Left ventricle myocardium superior (tissue), 1 donor: Measurements from ENCODE around the gene TNRC18. TPM values are rescaled to one million over a fixed set of nuclear protein-coding genes. Genes with fewer than 3 reads are reported as not detected.
"Not testable (repeated sequence)": the region's sequence is repeated elsewhere in the genome, so short reads cannot be mapped to it uniquely, and the experiment has no call there.

Source experiments
- ATAC-seq: fragments of 200-7000 bp; cut with Tn5 transposase; one replicate; pipeline ENCODE4 v1.9.1; 2020; ENCODE audit warnings: mild to moderate bottlenecking, moderate library complexity
- DNase-seq: peaks from one replicate; pipeline ENCODE4 v3.0.0-alpha.2; 2020
- intact Hi-C: fragments of 100-400 bp; cut with micrococcal nuclease; formaldehyde crosslinking; loops from one replicate; pipeline ENCODE4 v1.11.0; 2022
- total RNA-seq: library from RNA; stranded (reverse); fragmentation: NEBNext Ultra II Directional; extraction: Animal tissue kit (Norgen Biotek cat#: 25700); gene quantifications from one replicate; pipeline ENCODE4 v1.2.1, GENCODE V29; 2021
- donor health status: DM: no; HTN: yes; CAD: no; lungs with severe emphysema.

TNRC18 gene
- total RNA-seq, 1 donor from 2014 or later: 29.5 TPM

DNA sequence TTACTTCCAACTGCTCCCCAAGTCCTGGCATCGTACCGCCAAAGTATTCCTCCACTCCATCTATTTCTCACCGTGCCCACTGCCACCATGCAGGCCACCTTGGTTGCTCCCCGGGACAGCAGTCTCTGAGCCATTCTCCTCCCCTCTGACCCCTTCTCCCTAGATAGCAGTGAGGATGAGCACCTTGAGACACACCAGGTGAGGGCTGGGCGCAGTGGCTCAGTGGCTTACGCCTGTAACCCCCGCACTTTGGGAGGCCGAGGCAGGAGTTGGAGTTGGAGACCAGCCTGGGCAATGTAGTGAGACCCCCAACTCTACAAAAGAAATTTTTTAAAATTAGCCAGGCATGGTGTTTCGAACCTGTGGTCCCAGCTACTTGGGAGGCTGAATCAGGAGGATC, 136.7 kb downstream of the TNRC18 start:
- no peak for ATAC-seq
- intact Hi-C loops: no loop called here
- no peak for DNase-seq

- DNase-seq (peak; percentile 55), ATAC-seq (peak; percentile 22)
- intact Hi-C loops: no loop called here
These were observed 139.0 kb downstream of the TNRC18 start for GRCh38 chr7:5284304-5285281.

- DNase-seq: no peak
- intact Hi-C loops: no loop called here
- peak; percentile 34 for ATAC-seq
These were observed 140.0 kb downstream of the TNRC18 start for GRCh38 chr7:5283421-5284303.

DNA sequence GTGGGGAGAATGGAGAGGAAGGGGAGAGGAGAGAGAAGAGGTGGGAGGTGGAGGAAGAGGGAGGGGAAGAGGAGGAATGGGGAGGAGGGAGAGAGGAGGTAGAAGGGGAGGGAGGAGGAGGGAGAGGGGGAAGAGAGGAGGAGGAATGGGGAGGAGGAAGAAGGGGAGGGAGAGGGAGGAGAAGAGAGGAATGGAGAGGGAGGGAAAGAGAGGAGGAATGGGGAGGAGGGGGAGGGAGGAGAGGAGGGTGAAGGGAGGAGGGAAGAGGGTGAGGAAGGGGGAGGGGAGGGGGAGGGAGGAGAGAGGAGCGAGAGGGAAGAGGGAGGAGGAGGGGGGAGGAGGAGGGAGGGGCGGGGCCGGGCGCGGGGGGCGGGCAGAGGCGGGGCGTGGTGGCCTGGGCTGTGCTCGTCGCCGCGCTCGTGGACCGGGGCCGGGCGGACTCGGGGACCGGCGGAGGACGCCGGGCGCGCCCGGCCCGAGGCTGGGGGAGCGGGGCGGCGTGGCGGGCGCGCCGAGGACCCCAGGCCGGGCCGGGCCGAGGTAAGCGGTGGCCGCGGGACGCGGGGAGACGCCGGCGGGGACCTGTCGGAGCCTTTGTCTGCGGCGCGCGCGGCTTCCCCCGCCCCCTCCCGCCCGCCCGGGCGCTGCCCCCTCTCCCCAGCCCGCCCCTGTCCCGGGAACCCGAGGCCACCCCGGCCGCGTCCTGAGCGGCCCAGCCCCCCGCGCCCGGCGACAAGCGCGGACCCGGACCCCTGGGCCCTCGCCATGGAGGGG, 140.9 kb downstream of the TNRC18 start, which contains the start of gene SLC29A4:
SLC29A4 (plus strand) TSS at position 401 of the 774 bp plus-strand sequence. CDS start 4,874 bp downstream, outside the sequence.
- peak; percentile 79 for DNase-seq
- peak; percentile 83 for ATAC-seq
- intact Hi-C loops: no loop called here

DNA sequence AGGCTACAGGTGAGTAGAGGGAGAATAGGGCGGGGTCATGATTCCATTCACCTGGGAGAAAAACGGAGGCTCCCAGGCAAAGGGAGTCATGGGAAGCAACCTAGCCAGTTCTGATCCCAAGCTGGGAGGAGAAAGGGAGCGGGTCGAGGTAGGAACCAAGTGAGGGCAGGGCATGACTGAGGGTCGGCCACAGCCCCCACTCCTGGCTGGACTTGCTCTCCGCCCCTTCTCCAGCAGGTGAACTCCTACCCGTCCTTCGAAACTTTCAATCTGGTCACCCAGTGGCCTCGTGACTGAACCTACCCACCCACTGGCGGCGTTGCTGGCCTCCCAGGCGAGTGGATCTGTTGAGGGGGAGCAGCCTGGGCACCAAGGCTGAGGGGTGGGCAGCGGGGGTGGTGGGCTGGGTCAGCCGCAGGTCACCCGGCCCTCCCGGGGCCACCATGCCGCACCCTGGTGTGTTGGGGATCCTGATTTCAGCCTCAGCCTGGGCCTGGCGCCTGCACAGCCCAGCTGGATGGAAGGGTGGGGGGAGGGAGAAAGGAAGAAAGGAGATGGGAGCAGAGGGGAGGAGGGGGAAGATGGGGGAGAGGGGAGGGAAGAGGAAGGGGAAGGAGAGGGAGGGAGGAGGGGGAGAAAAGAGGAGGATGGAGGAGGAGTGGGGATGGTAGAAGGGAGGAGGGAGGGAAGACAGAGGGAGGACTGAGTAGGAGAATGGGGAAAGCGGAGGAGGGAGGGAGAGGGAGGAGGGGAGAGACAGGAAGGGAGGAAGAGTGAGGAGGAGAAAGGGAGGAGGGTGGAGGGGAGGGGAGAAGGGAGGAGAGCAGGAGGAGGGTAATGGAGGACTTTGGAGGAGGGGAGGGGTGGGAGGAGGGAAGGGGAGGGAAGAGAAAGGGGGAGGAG, 141.8 kb downstream of the TNRC18 start:
- intact Hi-C loops, DNase-seq, ATAC-seq: not testable (repeated sequence)

DNA sequence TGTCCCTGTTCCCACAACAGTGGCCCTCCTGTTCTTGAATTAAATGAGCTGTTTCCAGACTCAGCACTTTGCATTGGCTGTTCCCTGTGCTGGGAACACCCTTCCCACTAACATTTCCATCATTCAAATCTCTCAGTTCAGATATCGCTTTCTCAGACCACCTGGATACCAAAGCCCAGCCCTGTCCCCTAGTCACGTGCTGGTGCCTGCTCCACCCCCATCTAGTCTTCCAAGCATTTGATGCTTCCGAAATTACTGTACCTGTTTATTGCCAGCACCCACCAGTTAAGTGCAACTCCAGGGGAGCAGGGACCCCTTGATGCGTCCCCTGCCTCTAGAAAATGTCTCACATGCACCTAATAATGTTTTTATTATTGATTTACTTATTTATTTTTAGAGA, 143.9 kb downstream of the TNRC18 start:
- intact Hi-C loops: no loop called here
- no peak for ATAC-seq
- no peak for DNase-seq

- intact Hi-C loops: no loop called here
- ATAC-seq: no peak
- DNase-seq: no peak
These were observed 144.9 kb downstream of the TNRC18 start for GRCh38 chr7:5278766-5279165.

GRCh38 chr7:5276611-5277010, 147.0 kb downstream of the TNRC18 start:
- DNase-seq: no peak
- no peak for ATAC-seq
- intact Hi-C loops: no loop called here

DNA sequence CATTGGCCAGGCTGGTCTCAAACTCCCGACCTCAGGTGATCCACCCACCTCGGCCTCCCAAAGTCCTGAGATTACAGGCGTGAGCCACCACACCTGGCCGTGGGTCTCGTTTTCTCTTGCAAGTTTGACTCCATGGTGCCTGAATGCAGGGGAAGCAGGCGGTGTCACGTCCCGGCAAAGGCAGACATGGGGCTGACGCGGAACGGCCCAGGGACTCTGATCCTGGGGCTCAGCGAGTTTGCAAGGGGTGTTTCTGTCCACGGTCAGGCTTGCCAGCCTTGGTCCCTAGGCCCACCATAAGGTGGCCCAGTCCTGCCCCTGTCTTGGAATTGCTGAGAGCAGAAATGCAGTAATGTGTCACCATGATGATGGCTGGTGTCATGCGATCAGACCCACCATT, 147.5 kb downstream of the TNRC18 start:
- ATAC-seq, intact Hi-C loops, DNase-seq: not testable (repeated sequence)

DNA sequence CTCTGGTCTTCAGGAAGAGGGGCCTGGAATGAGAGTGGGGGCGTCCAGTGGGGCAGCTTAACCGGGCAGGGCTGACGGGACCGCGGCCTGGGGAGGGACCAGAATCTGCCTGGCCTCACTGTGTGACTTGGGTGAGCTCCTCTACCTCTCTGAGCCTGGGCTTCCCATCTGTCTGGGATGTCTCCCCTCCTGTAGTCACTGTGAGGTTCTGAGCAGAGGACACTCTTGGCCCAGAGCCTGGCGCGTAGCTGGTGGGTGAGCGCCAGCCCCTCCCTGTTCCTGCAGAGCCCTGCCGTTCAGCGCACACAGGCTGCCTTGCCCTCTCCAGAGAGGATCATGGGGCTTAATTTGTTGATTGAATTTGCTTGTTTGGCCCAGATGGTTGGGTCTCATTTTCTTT, 148.1 kb downstream of the TNRC18 start:
- ATAC-seq: peak; percentile 85
- peak; percentile 72 for DNase-seq
- intact Hi-C loops: not testable (repeated sequence)

DNA sequence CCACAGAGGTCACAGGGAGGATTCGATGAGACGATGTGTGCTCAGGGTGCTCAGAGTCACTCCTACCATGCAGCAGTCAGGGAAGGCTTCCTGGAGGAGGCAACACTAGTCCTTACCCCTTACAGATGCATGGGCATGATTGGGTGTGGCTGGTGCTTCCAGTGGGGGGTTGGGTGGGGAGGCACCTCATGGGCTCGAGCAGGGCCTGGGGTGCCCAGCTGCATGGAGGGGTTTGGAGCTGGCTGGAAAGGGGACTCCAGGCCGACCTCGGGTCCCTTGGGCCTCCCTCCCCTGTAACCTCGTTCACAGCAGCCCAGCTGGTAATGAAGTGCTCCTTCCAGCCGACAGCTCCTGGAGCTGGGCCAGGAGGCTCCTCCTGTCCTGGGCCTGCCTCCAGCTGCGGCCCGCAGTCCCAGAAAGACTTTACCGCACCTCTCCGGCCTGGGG, 148.6 kb downstream of the TNRC18 start:
- ATAC-seq (peak; percentile 92), DNase-seq (peak; percentile 69)
- intact Hi-C loops: not testable (repeated sequence)

DNA sequence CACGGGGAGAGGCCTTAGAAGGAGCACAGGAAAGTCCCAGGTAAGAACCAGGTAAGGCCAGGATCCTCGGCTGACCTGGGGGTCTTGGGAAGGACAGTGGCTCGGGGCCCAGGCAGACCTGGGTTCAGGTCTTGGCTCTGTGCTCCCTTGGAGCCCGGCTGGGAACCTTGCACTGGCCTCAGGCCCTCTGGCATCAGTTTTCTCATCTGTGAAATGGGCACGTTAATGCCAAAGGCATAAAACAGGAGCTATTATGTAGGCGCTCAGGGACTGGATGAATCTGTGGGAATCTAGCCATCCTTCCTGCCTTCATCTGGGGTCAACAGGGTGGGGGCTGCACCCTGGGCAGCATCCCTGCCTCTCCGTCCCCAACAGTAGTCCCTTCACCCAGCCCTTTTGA, 149.2 kb downstream of the TNRC18 start:
- no peak for ATAC-seq
- no peak for DNase-seq
- intact Hi-C loops: no loop called here

DNA sequence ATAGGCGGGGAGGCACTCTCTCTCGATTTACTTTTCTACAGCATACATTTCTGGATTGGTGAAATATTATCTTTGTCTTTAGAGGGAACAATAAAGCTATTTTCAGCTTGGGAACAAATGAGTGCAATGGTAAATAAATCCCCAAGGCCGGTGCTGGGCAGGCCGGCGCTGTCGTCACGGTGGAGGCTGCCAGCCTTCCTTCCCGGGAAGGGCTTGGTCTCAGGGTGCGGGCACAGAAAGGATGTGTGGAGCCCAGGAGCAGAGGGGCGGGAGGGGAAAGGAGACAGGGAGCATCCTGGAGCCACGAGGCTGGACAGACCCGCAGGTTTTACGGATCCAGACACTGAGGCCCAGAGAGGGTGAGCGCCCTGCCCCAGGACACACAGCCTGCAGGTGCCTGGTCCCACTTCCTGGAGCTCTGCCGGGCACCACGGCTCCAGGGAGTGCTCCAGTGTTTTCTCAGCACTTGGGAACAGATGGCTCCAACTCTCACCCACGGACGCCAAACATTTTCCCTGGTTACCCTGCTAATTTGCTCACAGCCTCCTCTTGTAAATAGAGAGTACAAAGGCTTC, 149.7 kb downstream of the TNRC18 start:
- DNase-seq, intact Hi-C loops, ATAC-seq: not testable (repeated sequence)

DNA sequence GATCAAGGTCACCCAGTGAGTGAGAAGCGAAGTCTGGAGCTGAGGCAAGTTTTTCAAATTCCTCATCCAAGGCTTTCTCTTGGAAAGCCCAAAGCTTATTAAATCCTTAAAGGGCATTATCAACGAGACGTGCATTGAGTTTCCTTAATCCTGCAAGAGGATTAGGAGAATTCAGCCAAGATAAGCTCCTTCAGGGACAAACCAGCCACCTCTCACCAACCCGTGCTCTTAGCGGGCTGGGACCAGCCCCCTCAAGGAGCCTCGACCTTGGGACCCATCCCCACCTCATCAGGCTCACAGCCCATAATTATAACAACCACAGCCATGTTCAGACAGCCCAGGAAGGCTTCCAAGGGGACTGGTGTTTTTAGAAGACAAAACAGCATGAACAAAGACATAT, 152.8 kb downstream of the TNRC18 start:
- intact Hi-C loops: no loop called here
- DNase-seq: no peak

DNA sequence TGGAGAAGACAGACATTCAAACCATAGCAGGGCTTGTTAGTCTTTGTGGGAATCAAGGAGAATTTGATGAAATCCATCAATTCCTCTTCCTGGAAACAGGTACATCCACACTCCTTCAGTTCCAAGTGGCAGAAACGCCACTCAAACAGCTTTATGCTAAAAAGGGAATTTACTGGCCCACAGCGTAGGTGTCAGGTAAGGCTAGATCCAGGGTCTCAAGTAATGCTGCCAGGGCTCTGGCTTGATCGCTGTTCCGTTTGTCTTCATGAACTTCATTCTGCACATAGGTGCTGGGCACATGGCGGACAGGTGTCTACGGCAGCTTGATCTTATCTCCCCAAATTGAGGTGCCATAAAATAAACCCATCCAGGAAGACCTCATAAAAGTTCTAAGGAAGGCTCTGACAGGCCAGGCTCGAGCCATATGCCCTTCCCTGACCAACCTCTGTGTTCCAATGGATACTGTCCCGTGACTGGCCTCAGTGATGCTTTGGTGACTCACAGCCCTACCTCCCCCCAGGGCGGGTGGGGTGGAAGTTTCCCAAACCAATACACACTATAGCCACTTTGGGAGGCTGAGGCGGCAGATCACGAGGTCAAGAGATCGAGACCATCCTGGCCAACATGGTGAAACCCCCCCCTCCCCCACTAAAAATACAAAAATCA, 153.5 kb downstream of the TNRC18 start:
- ATAC-seq, intact Hi-C loops, DNase-seq: not testable (repeated sequence)

More for the DNA sequence above, 152.8 kb downstream of the TNRC18 start:
- ATAC-seq: no peak

GRCh38 chr7:5267829-5268228, 155.8 kb downstream of the TNRC18 start:
- DNase-seq, intact Hi-C loops, ATAC-seq: not testable (repeated sequence)
